ENCODE results near the gene MAPKAPK2.

The MAPKAPK2 gene

GRCh38 chr1:206651958-206652890 is 32.5 kb upstream of the MAPKAPK2 start:
- H3K4me3 ChIP-seq (ENCODE audit: low read depth, low read length), result no peak overlapping the region
- no peak overlapping the region; the same call in 1 of the 2 replicates for H3K27ac ChIP-seq
- no peak for TF ChIP-seq CTCF (IDR thresholded peaks at IDR 0.05; ENCODE audit: low read depth, low read length)
- peaks cover 74% of the 10 kb centered on the region for H3K36me3 ChIP-seq
- H3K9me3 ChIP-seq (ENCODE audit: severe bottlenecking), result peaks cover 3% of the 10 kb centered on the region
- no peak for DNase-seq
- no peaks in the 10 kb centered on the region for H3K27me3 ChIP-seq (ENCODE audit: insufficient read depth, low read depth, severe bottlenecking)

GRCh38 chr1:206653715-206654459 is 30.8 kb upstream of the MAPKAPK2 start:
- Histone ChIP-seq H3K36me3 (peaks cover 58% of the 10 kb centered on the region), H3K27ac (no peak overlapping the region), H3K27me3 (ENCODE audit: insufficient read depth, low read depth, severe bottlenecking) (no peaks in the 10 kb centered on the region), H3K9me3 (ENCODE audit: severe bottlenecking) (peaks cover 3% of the 10 kb centered on the region), H3K4me3 (ENCODE audit: low read depth, low read length) (no peak overlapping the region)
- TF ChIP-seq CTCF (IDR thresholded peaks at IDR 0.05; ENCODE audit: low read depth, low read length), result no peak
- no peak for DNase-seq

- Histone ChIP-seq H3K4me3 (ENCODE audit: low read depth, low read length) (no peak overlapping the region), H3K36me3 (peaks cover 48% of the 10 kb centered on the region), H3K27me3 (ENCODE audit: insufficient read depth, low read depth, severe bottlenecking) (no peaks in the 10 kb centered on the region), H3K9me3 (ENCODE audit: severe bottlenecking) (peaks cover 3% of the 10 kb centered on the region), H3K27ac (no peak overlapping the region)
- no peak for DNase-seq
- TF ChIP-seq CTCF (IDR thresholded peaks at IDR 0.05; ENCODE audit: low read depth, low read length), result no peak
Measured at GRCh38 chr1:206654828-206655227, 29.9 kb upstream of the MAPKAPK2 start.

- no peaks in the 10 kb centered on the region for H3K27me3 ChIP-seq (ENCODE audit: insufficient read depth, low read depth, severe bottlenecking)
- DNase-seq, result no peak
- H3K36me3 ChIP-seq, result peaks cover 42% of the 10 kb centered on the region
- TF ChIP-seq CTCF (IDR thresholded peaks at IDR 0.05; ENCODE audit: low read depth, low read length), result no peak
- H3K27ac ChIP-seq, result no peak overlapping the region
- no peak overlapping the region for H3K4me3 ChIP-seq (ENCODE audit: low read depth, low read length)
- H3K9me3 ChIP-seq (ENCODE audit: severe bottlenecking), result peaks cover 3% of the 10 kb centered on the region
Measured at GRCh38 chr1:206655471-206655882, 29.2 kb upstream of the MAPKAPK2 start.

GRCh38 chr1:206656936-206657335 is 27.8 kb upstream of the MAPKAPK2 start:
- no peak for DNase-seq
- TF ChIP-seq CTCF (IDR thresholded peaks at IDR 0.05; ENCODE audit: low read depth, low read length), result no peak
- Histone ChIP-seq H3K27me3 (ENCODE audit: insufficient read depth, low read depth, severe bottlenecking) (no peaks in the 10 kb centered on the region), H3K27ac (no peak overlapping the region), H3K36me3 (peaks cover 33% of the 10 kb centered on the region), H3K9me3 (ENCODE audit: severe bottlenecking) (peaks cover 3% of the 10 kb centered on the region), H3K4me3 (ENCODE audit: low read depth, low read length) (no peak overlapping the region)
